T-cell (primary cell): Measurements from ENCODE around the gene SEPTIN10. TPM values are rescaled to one million over a fixed set of nuclear protein-coding genes. Genes with fewer than 3 reads are reported as not detected.

Source experiments
- ATAC-seq, 4 experiments: fragments of 200-7000 bp in 3 of 4; fragments of 150-1000 bp in 1 of 4; cut with Tn5 transposase; replicated peaks in 1 of 4; 1 replicate in 3 of 4; 2 replicates in 1 of 4; pipeline ENCODE4 v1.10.0; 2021; ENCODE audit warnings: moderate library complexity in 3 of 4, mild to moderate bottlenecking in 2 of 4, moderate number of reproducible peaks in 1 of 4
- CTCF ChIA-PET, 2 donors: fragments of 300-600 bp; sonication (Branson Sonifier 250); formaldehyde crosslinking; loops; one replicate each; lab custom pipeline; 2022; ENCODE audit warnings: antibody characterized with exemption in 2 of 2; lab: Charles Lee
- POLR2A ChIA-PET, 2 donors: fragments of 300-600 bp; sonication (Branson Sonifier 250); formaldehyde crosslinking; loops; one replicate each; lab custom pipeline; 2022; ENCODE audit warnings: antibody characterized with exemption in 2 of 2; lab: Charles Lee
- DNase-seq, 35 experiments: peaks; one replicate each; pipeline versions ENCODE4 v3.0.0 to v3.0.0-alpha.2; 2013 to 2023
- H3K27ac ChIP-seq: one replicate; pipeline ENCODE4 v1.5.1; 2013; ENCODE audit warnings: low read length
- H3K27me3 ChIP-seq, 2 experiments: replicated peaks in 1 of 2; 1 replicate in 1 of 2; 2 replicates in 1 of 2; pipeline versions ENCODE4 v1.6.1 to v1.7.0; 2013; ENCODE audit warnings: low read length in 1 of 2, mixed read lengths in 1 of 2; ENCODE audit not compliant: control insufficient read depth in 2 of 2, insufficient read depth in 2 of 2; ENCODE audit errors: extremely low read depth in 1 of 2
- H3K36me3 ChIP-seq, 2 donors: 1 replicate in 1 of 2; 2 replicates in 1 of 2; pipeline versions ENCODE4 v1.6.1 to v1.7.0; 2013; ENCODE audit warnings: low read length in 1 of 2; ENCODE audit not compliant: control insufficient read depth in 2 of 2, insufficient read depth in 1 of 2; ENCODE audit errors: extremely low read depth in 1 of 2
- H3K4me1 ChIP-seq, 2 experiments: 1 replicate in 1 of 2; 2 replicates in 1 of 2; pipeline versions ENCODE4 v1.6.1 to v1.7.0; 2013; ENCODE audit warnings: low read length in 2 of 2, mixed read lengths in 1 of 2; ENCODE audit not compliant: insufficient read depth in 2 of 2, control insufficient read depth in 1 of 2; ENCODE audit errors: extremely low read depth in 1 of 2
- H3K4me3 ChIP-seq, 2 donors: 1 replicate in 1 of 2; 2 replicates in 1 of 2; pipeline versions ENCODE4 v1.5.1 to v1.7.0; 2013; ENCODE audit warnings: mild to moderate bottlenecking in 2 of 2, low read length in 1 of 2, moderate library complexity in 1 of 2; ENCODE audit not compliant: control insufficient read depth in 1 of 2; ENCODE audit errors: extremely low read depth in 1 of 2
- H3K9me3 ChIP-seq: 2 replicates; pipeline ENCODE4 v1.7.0; 2013
- H3K27ac Mint-ChIP-seq, 2 donors: one replicate each; pipeline ENCODE4 v1.8.0; 2020 to 2021; ENCODE audit warnings: mild to moderate bottlenecking in 2 of 2, mixed read lengths in 2 of 2
- H3K27me3 Mint-ChIP-seq, 2 donors: one replicate each; pipeline ENCODE4 v1.8.0; 2021 to 2022; ENCODE audit warnings: mixed read lengths in 2 of 2
- H3K36me3 Mint-ChIP-seq: one replicate; pipeline ENCODE4 v1.8.0; 2021; ENCODE audit warnings: mixed read lengths
- H3K4me1 Mint-ChIP-seq, 3 donors: one replicate each; pipeline ENCODE4 v1.8.0; 2020 to 2022; ENCODE audit warnings: mixed read lengths in 3 of 3, mild to moderate bottlenecking in 1 of 3
- H3K4me3 Mint-ChIP-seq, 3 donors: one replicate each; pipeline ENCODE4 v1.8.0; 2020 to 2022; ENCODE audit warnings: mild to moderate bottlenecking in 3 of 3, mixed read lengths in 3 of 3, moderate library complexity in 3 of 3
- H3K9me3 Mint-ChIP-seq, 3 donors: one replicate each; pipeline ENCODE4 v1.8.0; 2020 to 2022; ENCODE audit warnings: mixed read lengths in 3 of 3
- WGBS: methylation state at CpG from one replicate; pipeline ENCODE4 v1.1.5; 2013; ENCODE audit warnings: missing lambda C conversion rate; ENCODE audit not compliant: insufficient coverage; 5-methylcytosine and 5-hydroxymethylcytosine counted together
- total RNA-seq, 35 experiments: library from RNA in 6 of 35; stranded (reverse) in 6 of 35; fragments of 120-200 nt in 1 of 35; gene quantifications; one replicate each; pipeline versions ENCODE4 v1.2.1 to v1.2.4 and lab custom pipeline; 2013 to 2026

The SEPTIN10 gene
- total RNA-seq, 5 donors from 2014 or later (not counting 1 experiment from before 2014, with no cell fraction given), result 2.2 to 3.7 (median 3.3) TPM

GRCh38 chr2:109604597-109604996 lies 9.2 kb downstream of the SEPTIN10 start:
- 92% methylated on average over 2 of the region's 5 CpGs for WGBS
- Histone ChIP-seq H3K36me3 (no peaks in the 10 kb centered on the region), H3K9me3 (no peaks in the 10 kb centered on the region), H3K4me3 (no peak overlapping the region), H3K27me3 (peaks cover 0 to 21% of the 10 kb centered on the region in 2 experiments), H3K27ac (no peak overlapping the region), H3K4me1 (peaks cover 0 to 2% of the 10 kb centered on the region in 2 experiments)
- no peak overlapping the region for H3K4me3 Mint-ChIP-seq
- H3K27ac Mint-ChIP-seq, result no peak overlapping the region
- CTCF ChIA-PET, result no interaction called here
- peaks cover 0 to 3% (median 0%) of the 10 kb centered on the region in 3 donors for H3K9me3 Mint-ChIP-seq
- ATAC-seq (no peak), DNase-seq (no peak)
- H3K36me3 Mint-ChIP-seq, result no peaks in the 10 kb centered on the region
- POLR2A ChIA-PET, result no interaction called here
- H3K27me3 Mint-ChIP-seq, result peaks cover 42 to 59% of the 10 kb centered on the region in 2 donors
- peaks cover 4 to 8% (median 5%) of the 10 kb centered on the region in 3 donors for H3K4me1 Mint-ChIP-seq

- peaks cover 0 to 18% of the 10 kb centered on the region in 2 experiments for H3K27me3 ChIP-seq
- ChIA-PET CTCF (no interaction called here), POLR2A (interaction anchor here in 1 of 2 donors (0.7 kb wide), 1 partner anchor 16 kb away, joined by 9 read pairs; no protein-coding TSS in a partner anchor)
- Mint-ChIP-seq H3K27me3 (peaks cover 30 to 43% of the 10 kb centered on the region in 2 donors), H3K9me3 (no peaks in the 10 kb centered on the region), H3K4me1 (no peaks in the 10 kb centered on the region), H3K36me3 (no peaks in the 10 kb centered on the region), H3K4me3 (no peak overlapping the region), H3K27ac (no peak overlapping the region)
- no peaks in the 10 kb centered on the region for H3K9me3 ChIP-seq
- WGBS, result no CpG with 5 or more reads among the region's 3 CpGs
- no peaks in the 10 kb centered on the region for H3K4me1 ChIP-seq
- no peak overlapping the region for H3K4me3 ChIP-seq
- DNase-seq, result no peak
- no peak for ATAC-seq
- H3K36me3 ChIP-seq, result no peaks in the 10 kb centered on the region
- H3K27ac ChIP-seq, result no peak overlapping the region
Measured at GRCh38 chr2:109602617-109603188, 11.1 kb downstream of the SEPTIN10 start.

GRCh38 chr2:109601783-109602182 lies 12.0 kb downstream of the SEPTIN10 start:
- H3K9me3 Mint-ChIP-seq, result no peaks in the 10 kb centered on the region
- POLR2A ChIA-PET, result interaction anchor here in 1 of 2 donors (0.6 to 0.7 kb wide), 2 partner anchors 14 to 15 kb away, joined by 5 to 9 read pairs; no protein-coding TSS in a partner anchor
- ATAC-seq, result no peak
- H3K27ac Mint-ChIP-seq, result no peak overlapping the region
- 92% methylated on average over 4 of the region's 6 CpGs for WGBS
- Histone ChIP-seq H3K4me3 (no peak overlapping the region), H3K27me3 (peaks cover 0 to 19% of the 10 kb centered on the region in 2 experiments), H3K36me3 (no peaks in the 10 kb centered on the region), H3K9me3 (no peaks in the 10 kb centered on the region), H3K4me1 (no peaks in the 10 kb centered on the region), H3K27ac (no peak overlapping the region)
- H3K27me3 Mint-ChIP-seq, result peaks cover 28 to 37% of the 10 kb centered on the region in 2 donors
- H3K36me3 Mint-ChIP-seq, result no peaks in the 10 kb centered on the region
- DNase-seq, result no peak
- CTCF ChIA-PET, result interaction anchor here (0.6 kb wide), 2 partner anchors 26 to 61 kb away, joined by 4 to 5 read pairs; no protein-coding TSS in a partner anchor
- no peaks in the 10 kb centered on the region for H3K4me1 Mint-ChIP-seq
- no peak overlapping the region for H3K4me3 Mint-ChIP-seq

GRCh38 chr2:109597283-109597682 lies 16.5 kb downstream of the SEPTIN10 start:
- H3K36me3 ChIP-seq, result no peaks in the 10 kb centered on the region
- no peak overlapping the region for H3K4me3 ChIP-seq
- H3K9me3 ChIP-seq, result no peaks in the 10 kb centered on the region
- no peak overlapping the region for H3K27ac Mint-ChIP-seq
- no peaks in the 10 kb centered on the region for H3K36me3 Mint-ChIP-seq
- H3K4me3 Mint-ChIP-seq, result no peak overlapping the region
- peaks cover 17 to 23% of the 10 kb centered on the region in 2 donors for H3K27me3 Mint-ChIP-seq
- ChIA-PET POLR2A (no interaction called here), CTCF (no interaction called here)
- no peak for DNase-seq
- ATAC-seq, result no peak
- H3K27ac ChIP-seq, result no peak overlapping the region
- no peaks in the 10 kb centered on the region for H3K4me1 Mint-ChIP-seq
- no peaks in the 10 kb centered on the region for H3K9me3 Mint-ChIP-seq
- 100% methylated on average over 1 of the region's 3 CpGs for WGBS
- peaks cover 0 to 17% of the 10 kb centered on the region in 2 experiments for H3K27me3 ChIP-seq
- no peaks in the 10 kb centered on the region for H3K4me1 ChIP-seq

GRCh38 chr2:109595644-109596043 lies 18.1 kb downstream of the SEPTIN10 start:
- POLR2A ChIA-PET, result no interaction called here
- no peaks in the 10 kb centered on the region for H3K9me3 ChIP-seq
- Mint-ChIP-seq H3K27me3 (peaks cover 6 to 14% of the 10 kb centered on the region in 2 donors), H3K4me3 (no peak overlapping the region), H3K27ac (no peak overlapping the region), H3K9me3 (no peaks in the 10 kb centered on the region), H3K4me1 (no peaks in the 10 kb centered on the region), H3K36me3 (no peaks in the 10 kb centered on the region)
- no peak for DNase-seq
- no peak for ATAC-seq
- H3K27ac ChIP-seq, result no peak overlapping the region
- CTCF ChIA-PET, result no interaction called here
- WGBS, result no CpG with 5 or more reads among the region's 4 CpGs
- H3K4me1 ChIP-seq, result no peaks in the 10 kb centered on the region
- H3K36me3 ChIP-seq, result no peaks in the 10 kb centered on the region
- peaks cover 0 to 19% of the 10 kb centered on the region in 2 experiments for H3K27me3 ChIP-seq
- no peak overlapping the region for H3K4me3 ChIP-seq

GRCh38 chr2:109594246-109594885 lies 19.4 kb downstream of the SEPTIN10 start:
- H3K27me3 ChIP-seq, result peaks cover 0 to 18% of the 10 kb centered on the region in 2 experiments
- 100% methylated on average over 3 of the region's 16 CpGs for WGBS
- H3K4me3 ChIP-seq, result no peak overlapping the region
- H3K36me3 ChIP-seq, result no peaks in the 10 kb centered on the region
- H3K27me3 Mint-ChIP-seq, result peaks cover 0 to 7% of the 10 kb centered on the region in 2 donors
- no peaks in the 10 kb centered on the region for H3K4me1 ChIP-seq
- H3K4me1 Mint-ChIP-seq, result no peaks in the 10 kb centered on the region
- no peak for ATAC-seq
- H3K4me3 Mint-ChIP-seq, result no peak overlapping the region
- no peaks in the 10 kb centered on the region for H3K9me3 Mint-ChIP-seq
- H3K9me3 ChIP-seq, result no peaks in the 10 kb centered on the region
- no peak overlapping the region for H3K27ac ChIP-seq
- ChIA-PET CTCF (interaction anchor here in 1 of 2 donors (0.6 kb wide), 1 partner anchor 37 kb away, joined by 3 read pairs; no protein-coding TSS in a partner anchor), POLR2A (no interaction called here)
- DNase-seq, result no peak
- H3K27ac Mint-ChIP-seq, result no peak overlapping the region
- no peaks in the 10 kb centered on the region for H3K36me3 Mint-ChIP-seq
